ENCODE measurements around the gene USP10. TPM values are rescaled to one million over a fixed set of nuclear protein-coding genes. Genes with fewer than 3 reads are reported as not detected.
A peak's percentile ranks its signal among the peaks of the same experiment; 100 is the strongest.

The USP10 gene
- total RNA-seq, 4 donors from 2014 or later, result 61.1 to 103 (median 74.4) TPM

DNA sequence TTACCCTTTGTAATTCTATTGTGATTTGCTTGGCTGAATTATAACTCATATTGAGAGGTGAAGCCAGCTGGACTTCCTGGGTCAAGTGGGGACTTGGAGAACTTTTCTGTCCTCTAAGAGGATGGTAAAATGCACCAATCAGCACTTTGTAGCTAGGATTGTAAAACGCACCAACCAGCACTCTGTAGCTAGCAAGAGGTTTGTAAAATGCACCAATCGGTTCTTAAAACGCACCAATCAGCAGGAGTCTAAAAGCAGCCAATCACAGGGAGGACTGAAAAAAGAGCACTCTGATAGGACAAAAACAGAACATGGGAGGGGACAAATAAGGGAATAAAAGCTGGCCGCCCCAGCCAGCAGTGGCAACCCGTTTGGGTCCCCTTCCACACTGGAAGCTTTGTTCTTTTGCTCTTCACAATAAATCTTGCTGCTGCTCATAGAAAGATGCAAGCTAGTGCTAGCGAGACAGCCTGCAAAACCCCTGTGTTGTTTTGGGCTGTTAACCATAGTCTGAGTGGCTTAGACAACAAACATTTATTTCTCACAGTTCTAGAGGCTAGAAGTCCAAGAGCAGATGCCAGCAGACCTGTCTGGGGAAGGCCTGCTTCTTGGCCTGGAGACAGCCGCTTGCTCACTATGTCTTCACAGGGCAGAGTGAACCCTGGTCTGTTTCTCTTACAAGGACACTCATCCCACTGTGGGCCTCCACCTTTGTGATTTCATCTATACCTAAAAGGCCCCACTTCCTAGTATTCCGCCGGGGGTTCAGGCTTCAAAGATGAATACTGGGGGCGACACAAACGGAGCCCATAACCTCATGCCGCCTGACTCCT lies 81.0 kb downstream of the USP10 start:
- no peak for ATAC-seq
- no peak for DNase-seq
- H3K4me1 ChIP-seq, result no peaks in the 10 kb centered on the region
- H3K4me3 ChIP-seq, result no peak overlapping the region
- TF ChIP-seq POLR2A (IDR thresholded peaks at IDR 0.05), result no peak
- TF ChIP-seq, protein P1, sequence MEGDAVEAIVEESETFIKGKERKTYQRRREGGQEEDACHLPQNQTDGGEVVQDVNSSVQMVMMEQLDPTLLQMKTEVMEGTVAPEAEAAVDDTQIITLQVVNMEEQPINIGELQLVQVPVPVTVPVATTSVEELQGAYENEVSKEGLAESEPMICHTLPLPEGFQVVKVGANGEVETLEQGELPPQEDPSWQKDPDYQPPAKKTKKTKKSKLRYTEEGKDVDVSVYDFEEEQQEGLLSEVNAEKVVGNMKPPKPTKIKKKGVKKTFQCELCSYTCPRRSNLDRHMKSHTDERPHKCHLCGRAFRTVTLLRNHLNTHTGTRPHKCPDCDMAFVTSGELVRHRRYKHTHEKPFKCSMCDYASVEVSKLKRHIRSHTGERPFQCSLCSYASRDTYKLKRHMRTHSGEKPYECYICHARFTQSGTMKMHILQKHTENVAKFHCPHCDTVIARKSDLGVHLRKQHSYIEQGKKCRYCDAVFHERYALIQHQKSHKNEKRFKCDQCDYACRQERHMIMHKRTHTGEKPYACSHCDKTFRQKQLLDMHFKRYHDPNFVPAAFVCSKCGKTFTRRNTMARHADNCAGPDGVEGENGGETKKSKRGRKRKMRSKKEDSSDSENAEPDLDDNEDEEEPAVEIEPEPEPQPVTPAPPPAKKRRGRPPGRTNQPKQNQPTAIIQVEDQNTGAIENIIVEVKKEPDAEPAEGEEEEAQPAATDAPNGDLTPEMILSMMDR (IDR thresholded peaks at IDR 0.05 in 4 of 5, conservative IDR thresholded peaks at IDR 0.05 in 1 of 5), result no peak
- no peaks in the 10 kb centered on the region for H3K9me3 ChIP-seq
- in situ Hi-C loops (cut with MboI; ENCODE audit: low sequenced_read_pairs in 4 of 4) (no loop called here), intact Hi-C loops (cut with DNase I; ENCODE audit: low total_unique reads) (no loop called here)
- no peak overlapping the region for H3K27ac ChIP-seq
- H3K27me3 ChIP-seq, result no peaks in the 10 kb centered on the region
- peaks cover 0 to 40% of the 10 kb centered on the region in 2 donors for H3K36me3 ChIP-seq

DNA sequence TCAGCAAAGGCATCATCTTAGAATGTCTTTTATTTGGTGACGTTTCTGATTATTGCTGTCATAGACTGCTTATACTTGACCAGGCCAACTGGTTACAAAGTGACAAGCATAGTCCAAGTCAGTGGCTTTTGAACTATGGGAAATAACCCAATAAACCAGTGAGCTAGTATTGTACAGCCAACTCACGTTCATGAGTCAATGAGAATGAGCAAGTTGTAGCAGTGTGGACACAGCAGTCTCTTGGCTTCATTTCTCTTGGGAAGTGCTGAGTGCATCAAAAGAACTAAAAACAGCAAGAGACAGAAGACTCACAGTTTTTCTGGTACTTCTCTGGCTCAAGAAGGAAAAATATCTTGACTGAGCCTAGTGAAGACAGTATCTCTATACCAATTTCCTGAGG lies 83.0 kb downstream of the USP10 start:
- ATAC-seq, result no peak
- Histone ChIP-seq H3K4me1 (no peaks in the 10 kb centered on the region), H3K4me3 (no peak overlapping the region), H3K27ac (no peak overlapping the region), H3K36me3 (peaks cover 0 to 23% of the 10 kb centered on the region in 2 donors), H3K9me3 (no peaks in the 10 kb centered on the region), H3K27me3 (no peaks in the 10 kb centered on the region)
- TF ChIP-seq, protein P1 (IDR thresholded peaks at IDR 0.05 in 4 of 5, conservative IDR thresholded peaks at IDR 0.05 in 1 of 5), result no peak
- no peak for TF ChIP-seq POLR2A (IDR thresholded peaks at IDR 0.05)
- no peak for DNase-seq
- intact Hi-C loops (cut with DNase I; ENCODE audit: low total_unique reads), result no loop called here
- in situ Hi-C loops (cut with MboI; ENCODE audit: low sequenced_read_pairs in 4 of 4), result no loop called here

DNA sequence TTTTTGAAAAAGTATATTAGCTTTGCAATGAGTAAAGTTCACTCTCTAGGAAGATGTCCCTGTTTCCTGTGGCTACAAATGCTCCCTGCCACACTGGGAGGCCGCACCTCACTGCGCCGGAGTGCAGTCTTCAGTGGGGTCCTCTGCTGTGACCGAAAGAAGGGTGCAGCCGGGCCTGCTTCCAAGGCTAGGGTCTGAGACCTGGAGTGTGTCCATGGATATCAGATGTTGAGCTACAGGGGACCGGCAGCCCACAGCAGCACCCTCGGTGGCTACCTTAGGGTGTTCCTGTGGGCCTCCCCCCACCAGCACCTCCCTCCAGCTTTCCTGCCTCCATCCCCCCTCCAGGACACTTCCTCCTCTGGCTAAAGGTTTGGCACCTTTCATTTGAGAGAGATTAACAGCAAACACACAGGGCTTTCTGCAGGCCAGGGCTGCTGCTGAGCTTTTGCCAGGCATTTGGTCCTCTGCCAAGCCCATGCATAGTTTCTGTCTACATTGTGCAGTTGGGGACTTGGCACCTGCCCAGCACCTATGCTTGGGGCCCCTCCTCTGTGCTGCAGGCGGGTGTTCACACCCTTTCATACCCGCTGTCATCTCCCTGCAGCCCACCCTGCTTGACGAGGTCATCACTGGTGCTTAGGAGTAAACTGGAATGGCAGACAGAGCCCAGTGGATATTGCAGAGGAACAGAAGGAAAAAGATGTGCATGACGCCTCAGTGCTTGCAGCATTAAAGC lies 86.2 kb downstream of the USP10 start:
- no peak overlapping the region for H3K27ac ChIP-seq
- no peak for ATAC-seq
- no peaks in the 10 kb centered on the region for H3K27me3 ChIP-seq
- H3K4me1 ChIP-seq, result no peaks in the 10 kb centered on the region
- no peak overlapping the region for H3K4me3 ChIP-seq
- intact Hi-C loops (cut with DNase I; ENCODE audit: low total_unique reads), result no loop called here
- TF ChIP-seq, protein P1 (IDR thresholded peaks at IDR 0.05 in 4 of 5, conservative IDR thresholded peaks at IDR 0.05 in 1 of 5), result no peak
- TF ChIP-seq POLR2A (IDR thresholded peaks at IDR 0.05), result no peak
- peak in 1 of 2 donors; percentile 9 for DNase-seq
- H3K9me3 ChIP-seq, result no peaks in the 10 kb centered on the region
- H3K36me3 ChIP-seq, result no peaks in the 10 kb centered on the region
- in situ Hi-C loops (cut with MboI; ENCODE audit: low sequenced_read_pairs in 4 of 4), result no loop called here

DNA sequence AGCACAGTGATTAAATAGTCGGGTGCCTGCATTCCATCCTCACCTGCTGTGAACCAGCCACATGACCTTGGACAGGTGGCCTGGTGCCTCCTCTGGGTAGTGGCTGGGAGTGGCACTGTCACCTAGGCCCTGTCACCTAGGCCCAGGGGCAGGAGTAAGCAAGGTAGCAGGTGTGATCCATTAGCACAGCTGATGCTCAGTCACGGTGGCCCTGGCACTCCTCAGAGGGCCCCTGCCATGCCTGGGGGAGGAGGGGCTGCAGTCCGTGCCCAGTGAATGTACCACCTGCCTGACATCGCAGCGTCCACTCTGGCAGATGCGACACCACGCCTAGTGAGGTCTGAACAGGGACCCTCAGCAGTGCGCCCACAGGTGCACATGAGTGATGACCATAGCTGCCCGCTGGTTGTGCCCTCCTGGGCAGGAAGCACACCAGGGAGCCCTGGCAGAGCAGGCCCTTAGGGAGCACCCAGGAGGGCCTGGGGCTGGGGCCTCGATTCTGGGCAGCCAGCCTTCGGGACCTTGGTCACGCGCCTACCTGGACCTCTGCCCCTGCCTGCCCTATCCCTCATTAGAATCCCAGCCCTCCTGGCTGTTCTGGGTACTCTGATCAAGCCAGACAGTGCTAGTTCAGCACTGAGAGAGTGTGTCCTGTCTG lies 86.9 kb downstream of the USP10 start:
- no peak for ATAC-seq
- Histone ChIP-seq H3K27me3 (no peaks in the 10 kb centered on the region), H3K27ac (no peak overlapping the region), H3K36me3 (no peaks in the 10 kb centered on the region), H3K4me3 (no peak overlapping the region), H3K9me3 (no peaks in the 10 kb centered on the region), H3K4me1 (no peaks in the 10 kb centered on the region)
- intact Hi-C loops (cut with DNase I; ENCODE audit: low total_unique reads) (no loop called here), in situ Hi-C loops (cut with MboI; ENCODE audit: low sequenced_read_pairs in 4 of 4) (no loop called here)
- TF ChIP-seq, protein P1 (IDR thresholded peaks at IDR 0.05 in 4 of 5, conservative IDR thresholded peaks at IDR 0.05 in 1 of 5), result no peak
- TF ChIP-seq POLR2A (IDR thresholded peaks at IDR 0.05), result no peak
- no peak for DNase-seq
